HG02610 (cell line): ENCODE data around the gene CRYGA.
"Not testable (repeated sequence)": the region's sequence is repeated elsewhere in the genome, so short reads cannot be mapped to it uniquely, and the experiment has no call there.

Experiments used
- ATAC-seq: cut with Tn5 transposase; IDR thresholded peaks from one replicate; pipeline ENCODE4 v1.9.1; 2021; ENCODE audit warnings: mild to moderate bottlenecking, moderate library complexity; ENCODE audit not compliant: unreplicated experiment

Gene CRYGA

GRCh38 chr2:208128136-208128535, 35.3 kb downstream of the CRYGA start:
- no peak for ATAC-seq

GRCh38 chr2:208127090-208127489, 36.3 kb downstream of the CRYGA start:
- no peak for ATAC-seq

GRCh38 chr2:208125251-208125650, 38.1 kb downstream of the CRYGA start:
- no peak for ATAC-seq

GRCh38 chr2:208124013-208124715, 39.2 kb downstream of the CRYGA start, which contains the start of gene CRYGD:
Gene CRYGD, minus strand, starts transcription at chr2:208124524. Its CDS starts 51 bp downstream, at chr2:208124473.
- not testable (repeated sequence) for ATAC-seq

GRCh38 chr2:208122248-208122647, 41.1 kb downstream of the CRYGA start:
- ATAC-seq: no peak

GRCh38 chr2:208118918-208119317, 44.5 kb downstream of the CRYGA start:
- ATAC-seq: no peak

GRCh38 chr2:208117390-208117789, 46.0 kb downstream of the CRYGA start:
- ATAC-seq: not testable (repeated sequence)

- no peak for ATAC-seq
Measured at GRCh38 chr2:208112969-208113368, 50.4 kb downstream of the CRYGA start.

GRCh38 chr2:208112273-208112745, 51.1 kb downstream of the CRYGA start:
- not testable (repeated sequence) for ATAC-seq
